Coronary artery (tissue), 2 donors: ENCODE results near the gene ESM1.
"Not testable (repeated sequence)": the region's sequence is repeated elsewhere in the genome, so short reads cannot be mapped to it uniquely, and the experiment has no call there.

ENCODE experiments used
- DNase-seq: peaks from one replicate; pipeline ENCODE4 v3.0.0-alpha.2; 2017; ENCODE audit warnings: low spot score
- H3K27ac ChIP-seq, 2 donors: fragments of 200-600 bp; sonication (generic); one replicate each; pipeline ENCODE4 v1.5.1; 2016 to 2019
- H3K4me3 ChIP-seq: fragments of 200-600 bp; sonication (generic); 2 replicates; pipeline ENCODE4 v1.5.1; 2016; ENCODE audit warnings: mild to moderate bottlenecking, moderate library complexity
- CTCF ChIP-seq: fragments of 200-600 bp; sonication (generic); IDR thresholded peaks from one replicate; pipeline ENCODE4 v1.5.1; 2019; ENCODE audit warnings: antibody characterized with exemption

Gene ESM1

DNA sequence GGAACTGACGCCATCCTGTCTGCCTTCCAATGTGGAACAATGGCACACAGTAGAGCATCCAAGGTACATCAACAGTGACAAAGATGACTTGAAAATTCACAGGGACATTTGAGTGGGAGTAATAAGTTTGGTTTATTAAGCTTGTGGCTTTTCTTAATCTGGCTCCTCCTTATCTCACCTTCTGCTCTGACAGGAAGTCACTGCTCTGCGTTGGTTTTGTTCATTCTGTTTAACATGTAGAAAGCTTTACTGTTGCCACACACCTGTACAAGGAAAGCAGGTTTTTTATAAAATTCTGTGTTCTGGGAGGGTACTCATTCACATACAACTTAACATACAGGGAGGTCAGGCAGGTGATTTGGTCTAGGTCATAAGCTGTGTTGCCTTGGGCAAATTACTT is 37.1 kb upstream of the ESM1 start:
- TF ChIP-seq CTCF: no peak
- H3K27ac ChIP-seq: no peak overlapping the region
- H3K4me3 ChIP-seq: no peak overlapping the region
- no peak for DNase-seq

DNA sequence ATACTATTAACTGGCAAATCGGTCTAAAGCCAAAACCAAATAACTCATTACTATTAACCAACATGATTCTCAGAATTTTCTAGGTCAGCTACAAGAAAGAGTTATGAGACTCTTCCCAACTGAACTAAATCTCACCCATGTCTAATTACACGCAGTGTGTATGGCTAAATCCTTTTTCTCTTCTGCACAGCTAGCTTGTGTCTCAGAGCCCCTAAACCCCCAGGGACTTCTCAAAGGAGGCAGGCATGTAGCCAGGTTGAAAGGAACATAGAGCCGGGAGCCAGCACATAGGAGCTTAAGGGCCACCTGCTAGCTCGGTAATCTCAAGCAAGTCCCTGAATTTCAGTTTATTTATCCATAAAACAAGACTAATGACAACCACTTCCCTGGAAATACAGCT is 36.4 kb upstream of the ESM1 start:
- Histone ChIP-seq H3K4me3 (no peak overlapping the region), H3K27ac (no peak overlapping the region)
- DNase-seq: no peak
- TF ChIP-seq CTCF: no peak

GRCh38 chr5:55021410-55021809 is 36.0 kb upstream of the ESM1 start:
- no peak overlapping the region for H3K27ac ChIP-seq
- H3K4me3 ChIP-seq: no peak overlapping the region
- no peak for DNase-seq
- no peak for TF ChIP-seq CTCF

- not testable (repeated sequence) for H3K4me3 ChIP-seq, H3K27ac ChIP-seq, DNase-seq
These were observed 24.8 kb upstream of the ESM1 start for GRCh38 chr5:55010149-55010548.

DNA sequence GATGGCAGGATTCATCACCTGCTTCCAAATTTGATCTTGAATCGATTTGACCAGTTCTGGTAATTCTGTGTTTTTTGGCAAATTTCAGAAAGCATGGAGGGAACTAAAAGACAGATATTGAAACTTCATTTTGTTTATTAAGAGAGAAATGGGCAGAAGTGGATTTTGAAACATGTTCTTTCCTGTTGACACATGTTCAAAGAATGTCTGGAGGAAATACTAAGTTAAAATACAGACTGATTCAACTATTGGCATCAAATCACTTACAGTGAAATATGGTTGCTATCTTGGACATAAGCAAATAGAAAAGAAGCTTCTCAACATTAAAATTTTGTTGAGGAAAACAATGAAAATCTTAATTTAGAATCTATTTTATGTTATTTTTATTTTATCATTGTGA is 19.3 kb upstream of the ESM1 start:
- H3K4me3 ChIP-seq: no peak overlapping the region
- H3K27ac ChIP-seq: no peak overlapping the region
- DNase-seq: no peak
- no peak for TF ChIP-seq CTCF

- no peak for DNase-seq
- H3K4me3 ChIP-seq: no peak overlapping the region
- no peak for TF ChIP-seq CTCF
- H3K27ac ChIP-seq: no peak overlapping the region
These were observed 18.2 kb upstream of the ESM1 start for GRCh38 chr5:55003432-55004065.

DNA sequence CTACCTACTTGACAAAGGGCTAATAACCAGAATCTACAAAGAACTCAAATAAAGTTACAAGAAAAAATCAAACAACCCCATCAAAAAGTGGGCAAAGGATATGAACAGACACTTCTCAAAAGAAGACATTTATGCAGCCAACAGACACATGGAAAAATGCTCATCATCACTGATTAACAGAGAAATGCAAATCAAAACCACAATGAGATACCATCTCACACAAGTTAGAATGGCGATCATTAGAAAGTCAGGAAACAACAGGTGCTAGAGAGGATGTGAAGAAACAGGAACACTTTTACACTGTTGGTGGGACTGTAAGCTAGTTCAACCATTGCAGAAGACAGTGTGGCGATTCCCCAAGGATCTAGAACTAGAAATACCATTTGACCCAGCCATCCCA is 16.8 kb upstream of the ESM1 start:
- DNase-seq, H3K27ac ChIP-seq, H3K4me3 ChIP-seq: not testable (repeated sequence)

GRCh38 chr5:54997081-54997480 is 11.7 kb upstream of the ESM1 start:
- H3K27ac ChIP-seq: no peak overlapping the region
- no peak for DNase-seq
- no peak overlapping the region for H3K4me3 ChIP-seq
- no peak for TF ChIP-seq CTCF
